ENCODE results near the gene MAPK13.
"Not testable (repeated sequence)": the region's sequence is repeated elsewhere in the genome, so short reads cannot be mapped to it uniquely, and the experiment has no call there.

DNA sequence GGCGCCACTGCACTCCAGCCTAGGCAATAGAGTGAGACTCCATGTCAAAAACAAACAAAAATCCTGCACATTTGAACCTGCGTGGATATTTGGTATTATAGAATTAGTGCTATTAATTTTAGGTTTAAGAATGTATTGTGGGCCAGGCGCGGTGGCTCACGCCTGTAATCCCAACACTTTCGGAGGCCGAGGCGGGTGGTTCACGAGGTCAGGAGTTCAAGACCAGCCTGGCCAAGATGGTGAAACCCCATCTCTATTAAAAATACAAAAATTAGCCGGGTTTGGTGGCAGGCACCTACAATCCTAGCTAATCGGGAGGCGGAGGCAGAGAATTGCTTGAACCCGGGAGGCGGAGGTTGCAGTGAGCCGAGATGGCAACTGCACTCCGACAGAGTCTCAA is 979 bp upstream of the MAPK13 start:
- TF ChIP-seq ZNF785 (tag by site-specific recombination; IDR thresholded peaks at IDR 0.05); ZNF624 (tag by site-specific recombination; IDR thresholded peaks at IDR 0.05); TCF7L2 (IDR thresholded peaks at IDR 0.05; ENCODE audit: borderline replicate concordance, low read depth, low read length); BCL11A (tag by site-specific recombination; IDR thresholded peaks at IDR 0.05; ENCODE audit: low read depth); ZBTB20 (tag by site-specific recombination; IDR thresholded peaks at IDR 0.05); ZEB2 (tag by site-specific recombination; IDR thresholded peaks at IDR 0.05): not testable (repeated sequence)
- TF ChIP-seq, protein P1, sequence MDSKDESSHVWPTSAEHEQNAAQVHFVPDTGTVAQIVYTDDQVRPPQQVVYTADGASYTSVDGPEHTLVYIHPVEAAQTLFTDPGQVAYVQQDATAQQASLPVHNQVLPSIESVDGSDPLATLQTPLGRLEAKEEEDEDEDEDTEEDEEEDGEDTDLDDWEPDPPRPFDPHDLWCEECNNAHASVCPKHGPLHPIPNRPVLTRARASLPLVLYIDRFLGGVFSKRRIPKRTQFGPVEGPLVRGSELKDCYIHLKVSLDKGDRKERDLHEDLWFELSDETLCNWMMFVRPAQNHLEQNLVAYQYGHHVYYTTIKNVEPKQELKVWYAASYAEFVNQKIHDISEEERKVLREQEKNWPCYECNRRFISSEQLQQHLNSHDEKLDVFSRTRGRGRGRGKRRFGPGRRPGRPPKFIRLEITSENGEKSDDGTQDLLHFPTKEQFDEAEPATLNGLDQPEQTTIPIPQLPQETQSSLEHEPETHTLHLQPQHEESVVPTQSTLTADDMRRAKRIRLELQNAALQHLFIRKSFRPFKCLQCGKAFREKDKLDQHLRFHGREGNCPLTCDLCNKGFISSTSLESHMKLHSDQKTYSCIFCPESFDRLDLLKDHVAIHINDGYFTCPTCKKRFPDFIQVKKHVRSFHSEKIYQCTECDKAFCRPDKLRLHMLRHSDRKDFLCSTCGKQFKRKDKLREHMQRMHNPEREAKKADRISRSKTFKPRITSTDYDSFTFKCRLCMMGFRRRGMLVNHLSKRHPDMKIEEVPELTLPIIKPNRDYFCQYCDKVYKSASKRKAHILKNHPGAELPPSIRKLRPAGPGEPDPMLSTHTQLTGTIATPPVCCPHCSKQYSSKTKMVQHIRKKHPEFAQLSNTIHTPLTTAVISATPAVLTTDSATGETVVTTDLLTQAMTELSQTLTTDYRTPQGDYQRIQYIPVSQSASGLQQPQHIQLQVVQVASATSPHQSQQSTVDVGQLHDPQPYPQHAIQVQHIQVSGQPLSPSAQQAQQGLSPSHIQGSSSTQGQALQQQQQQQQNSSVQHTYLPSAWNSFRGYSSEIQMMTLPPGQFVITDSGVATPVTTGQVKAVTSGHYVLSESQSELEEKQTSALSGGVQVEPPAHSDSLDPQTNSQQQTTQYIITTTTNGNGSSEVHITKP (tag by site-specific recombination; IDR thresholded peaks at IDR 0.05): not testable (repeated sequence)
- TF ChIP-seq, protein P2, sequence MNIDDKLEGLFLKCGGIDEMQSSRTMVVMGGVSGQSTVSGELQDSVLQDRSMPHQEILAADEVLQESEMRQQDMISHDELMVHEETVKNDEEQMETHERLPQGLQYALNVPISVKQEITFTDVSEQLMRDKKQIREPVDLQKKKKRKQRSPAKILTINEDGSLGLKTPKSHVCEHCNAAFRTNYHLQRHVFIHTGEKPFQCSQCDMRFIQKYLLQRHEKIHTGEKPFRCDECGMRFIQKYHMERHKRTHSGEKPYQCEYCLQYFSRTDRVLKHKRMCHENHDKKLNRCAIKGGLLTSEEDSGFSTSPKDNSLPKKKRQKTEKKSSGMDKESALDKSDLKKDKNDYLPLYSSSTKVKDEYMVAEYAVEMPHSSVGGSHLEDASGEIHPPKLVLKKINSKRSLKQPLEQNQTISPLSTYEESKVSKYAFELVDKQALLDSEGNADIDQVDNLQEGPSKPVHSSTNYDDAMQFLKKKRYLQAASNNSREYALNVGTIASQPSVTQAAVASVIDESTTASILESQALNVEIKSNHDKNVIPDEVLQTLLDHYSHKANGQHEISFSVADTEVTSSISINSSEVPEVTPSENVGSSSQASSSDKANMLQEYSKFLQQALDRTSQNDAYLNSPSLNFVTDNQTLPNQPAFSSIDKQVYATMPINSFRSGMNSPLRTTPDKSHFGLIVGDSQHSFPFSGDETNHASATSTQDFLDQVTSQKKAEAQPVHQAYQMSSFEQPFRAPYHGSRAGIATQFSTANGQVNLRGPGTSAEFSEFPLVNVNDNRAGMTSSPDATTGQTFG (tag by site-specific recombination; IDR thresholded peaks at IDR 0.05; ENCODE audit: borderline replicate concordance): not testable (repeated sequence)
- TF ChIP-seq, protein P3, sequence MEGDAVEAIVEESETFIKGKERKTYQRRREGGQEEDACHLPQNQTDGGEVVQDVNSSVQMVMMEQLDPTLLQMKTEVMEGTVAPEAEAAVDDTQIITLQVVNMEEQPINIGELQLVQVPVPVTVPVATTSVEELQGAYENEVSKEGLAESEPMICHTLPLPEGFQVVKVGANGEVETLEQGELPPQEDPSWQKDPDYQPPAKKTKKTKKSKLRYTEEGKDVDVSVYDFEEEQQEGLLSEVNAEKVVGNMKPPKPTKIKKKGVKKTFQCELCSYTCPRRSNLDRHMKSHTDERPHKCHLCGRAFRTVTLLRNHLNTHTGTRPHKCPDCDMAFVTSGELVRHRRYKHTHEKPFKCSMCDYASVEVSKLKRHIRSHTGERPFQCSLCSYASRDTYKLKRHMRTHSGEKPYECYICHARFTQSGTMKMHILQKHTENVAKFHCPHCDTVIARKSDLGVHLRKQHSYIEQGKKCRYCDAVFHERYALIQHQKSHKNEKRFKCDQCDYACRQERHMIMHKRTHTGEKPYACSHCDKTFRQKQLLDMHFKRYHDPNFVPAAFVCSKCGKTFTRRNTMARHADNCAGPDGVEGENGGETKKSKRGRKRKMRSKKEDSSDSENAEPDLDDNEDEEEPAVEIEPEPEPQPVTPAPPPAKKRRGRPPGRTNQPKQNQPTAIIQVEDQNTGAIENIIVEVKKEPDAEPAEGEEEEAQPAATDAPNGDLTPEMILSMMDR (tag by site-specific recombination; IDR thresholded peaks at IDR 0.05): not testable (repeated sequence)

Data from HEK293 (cell line).